Cerebellar nuclear complex (tissue), 1 donor: ENCODE measurements around the gene IL18R1.

Experiments
- DNase-seq, 2 experiments: peaks; one replicate each; lab custom pipeline; 2025; lab: John Stamatoyannopoulos, UW

IL18R1 gene

GRCh38 chr2:102344397-102344796, 11.2 kb upstream of the IL18R1 start:
- no peak for DNase-seq

DNA sequence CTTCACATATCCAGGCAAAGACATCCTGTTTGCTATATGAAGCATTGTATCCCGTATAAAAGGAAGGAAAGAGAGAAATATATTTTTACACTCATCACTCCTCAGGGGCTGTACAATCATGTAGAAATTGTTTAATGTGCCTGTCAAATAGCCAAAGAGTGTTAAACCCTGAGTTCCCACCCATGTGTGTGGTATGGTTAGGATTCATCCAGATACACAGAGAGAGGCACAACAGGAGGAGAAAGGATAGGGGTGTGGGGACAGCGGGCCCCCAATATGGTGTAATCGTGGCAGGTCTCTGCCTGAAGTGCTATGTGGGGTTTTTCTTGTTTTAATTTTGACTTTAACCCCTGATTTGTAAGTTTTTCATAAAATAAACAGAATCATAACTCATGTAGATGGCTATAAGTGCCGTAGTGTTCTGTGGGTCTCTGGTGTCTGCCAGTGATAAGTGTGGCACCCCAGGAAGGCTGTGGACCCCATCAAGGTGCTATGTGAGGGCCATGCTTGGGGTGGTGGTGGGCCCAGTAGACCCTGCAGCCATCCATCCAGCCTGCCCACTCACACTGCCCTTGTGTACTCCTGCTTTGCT, 10.2 kb upstream of the IL18R1 start:
- DNase-seq: no peak

GRCh38 chr2:102346381-102347130, 9.0 kb upstream of the IL18R1 start:
- DNase-seq: no peak

GRCh38 chr2:102350137-102350793, 5.3 kb upstream of the IL18R1 start:
- no peak for DNase-seq

- no peak for DNase-seq
Measured at GRCh38 chr2:102356381-102356712, 751 bp downstream of the IL18R1 start.

DNA sequence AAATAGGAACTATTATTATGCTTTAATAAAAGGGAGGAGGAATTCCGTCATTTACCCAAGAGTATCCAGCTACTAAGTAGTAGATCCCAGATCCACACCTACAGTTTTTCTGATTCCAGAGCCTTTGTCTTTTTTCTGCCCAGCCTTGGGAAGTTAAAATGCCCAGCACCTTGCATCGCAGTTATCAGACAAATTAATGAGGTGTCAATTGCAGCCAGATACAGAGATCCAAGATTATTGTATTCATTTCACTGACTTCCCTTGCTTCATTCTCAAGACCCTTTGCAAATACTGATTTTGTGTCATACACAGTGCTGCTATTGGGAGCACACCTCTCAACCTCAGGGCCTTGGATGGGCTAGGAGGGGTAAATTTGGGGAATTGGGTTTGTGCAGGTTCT, 1.1 kb downstream of the IL18R1 start:
- DNase-seq: no peak

DNA sequence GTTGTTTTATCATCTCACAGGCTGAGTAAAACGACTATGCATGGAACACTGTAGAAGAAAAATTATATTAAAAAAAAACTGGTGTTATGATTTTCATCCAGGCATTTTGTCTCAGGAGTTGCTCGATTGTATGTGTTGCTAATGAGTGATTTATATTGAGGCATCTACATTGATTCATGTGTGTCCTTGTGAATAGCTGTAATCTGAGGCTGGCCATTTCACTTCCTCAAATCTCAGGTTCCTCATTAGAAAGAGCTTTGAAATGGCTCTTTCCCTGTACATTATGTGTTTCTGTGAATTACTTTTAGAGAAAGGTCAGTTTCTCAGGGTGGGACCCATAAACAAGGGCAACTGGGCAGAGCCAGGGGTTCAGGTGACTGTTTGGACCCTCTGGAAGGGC, 2.3 kb downstream of the IL18R1 start:
- DNase-seq: no peak

DNA sequence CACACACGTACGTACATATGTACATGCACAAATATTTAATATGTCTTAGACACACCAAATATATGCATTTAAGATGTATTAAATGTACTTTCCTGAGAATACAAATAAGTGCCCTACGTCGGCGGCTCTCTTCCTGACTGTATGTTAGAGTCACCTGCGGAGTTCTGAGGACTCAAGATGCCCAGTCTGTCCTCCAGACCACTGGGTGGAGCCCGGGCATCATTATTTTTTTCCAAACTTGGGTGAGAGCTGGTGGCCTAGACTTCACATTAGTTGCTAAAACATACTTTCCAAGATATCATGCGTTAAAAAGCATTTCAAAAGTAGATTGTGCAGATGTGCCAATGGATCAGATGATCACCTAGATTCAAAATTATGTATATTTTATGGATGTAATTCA, 2.9 kb downstream of the IL18R1 start:
- no peak for DNase-seq

GRCh38 chr2:102359527-102359926, 3.9 kb downstream of the IL18R1 start:
- DNase-seq: no peak

- no peak for DNase-seq
Measured at GRCh38 chr2:102361632-102362241, 6.1 kb downstream of the IL18R1 start.

DNA sequence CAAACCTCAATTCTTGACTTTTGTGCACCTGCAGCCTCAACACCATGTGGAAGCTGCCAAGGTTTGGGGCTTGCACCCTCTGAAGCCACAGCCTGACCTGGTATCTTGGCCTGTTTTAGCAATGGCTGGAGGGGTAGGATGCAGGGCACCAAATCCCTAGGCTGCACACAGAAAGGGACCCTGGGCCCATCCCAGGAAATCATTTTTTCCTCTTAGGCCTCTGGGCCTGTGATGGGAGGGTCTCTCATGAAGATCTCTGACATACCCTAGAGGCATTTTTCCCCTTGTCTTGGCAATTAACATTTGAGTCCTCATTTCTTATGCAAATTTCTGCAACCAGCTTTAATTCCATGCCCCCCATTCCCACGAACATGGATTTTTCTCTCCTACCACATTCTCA, 10.2 kb downstream of the IL18R1 start:
- DNase-seq: no peak

GRCh38 chr2:102366406-102367112, 11.0 kb downstream of the IL18R1 start:
- DNase-seq: no peak

DNA sequence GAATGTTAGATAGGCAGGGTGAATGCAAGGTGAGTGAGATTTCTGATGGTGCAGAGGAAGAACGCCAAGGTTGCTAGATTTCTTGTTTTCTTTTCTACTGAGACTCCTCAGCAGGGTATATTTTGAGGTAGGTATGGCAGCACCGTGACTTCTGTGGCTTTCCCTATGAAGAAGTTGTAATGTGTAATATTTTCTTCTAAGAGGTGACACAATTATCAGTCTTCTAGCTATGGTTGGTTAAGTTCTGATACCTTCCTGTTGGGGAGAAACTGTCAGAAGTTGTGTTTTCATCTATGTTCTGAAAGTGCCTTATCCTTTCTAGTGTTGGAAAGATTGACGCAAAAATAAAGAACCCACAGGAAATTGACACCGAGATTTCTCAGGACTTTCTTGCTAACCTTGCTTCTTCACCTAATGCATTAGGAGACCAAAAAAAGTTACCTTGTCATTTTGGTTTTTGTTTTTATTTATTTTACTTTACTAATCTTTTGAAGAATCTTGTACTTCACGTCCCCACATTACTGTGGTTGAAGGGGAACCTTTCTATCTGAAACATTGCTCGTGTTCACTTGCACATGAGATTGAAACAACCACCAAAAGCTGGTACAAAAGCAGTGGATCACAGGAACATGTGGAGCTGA, 11.9 kb downstream of the IL18R1 start:
- no peak for DNase-seq

DNA sequence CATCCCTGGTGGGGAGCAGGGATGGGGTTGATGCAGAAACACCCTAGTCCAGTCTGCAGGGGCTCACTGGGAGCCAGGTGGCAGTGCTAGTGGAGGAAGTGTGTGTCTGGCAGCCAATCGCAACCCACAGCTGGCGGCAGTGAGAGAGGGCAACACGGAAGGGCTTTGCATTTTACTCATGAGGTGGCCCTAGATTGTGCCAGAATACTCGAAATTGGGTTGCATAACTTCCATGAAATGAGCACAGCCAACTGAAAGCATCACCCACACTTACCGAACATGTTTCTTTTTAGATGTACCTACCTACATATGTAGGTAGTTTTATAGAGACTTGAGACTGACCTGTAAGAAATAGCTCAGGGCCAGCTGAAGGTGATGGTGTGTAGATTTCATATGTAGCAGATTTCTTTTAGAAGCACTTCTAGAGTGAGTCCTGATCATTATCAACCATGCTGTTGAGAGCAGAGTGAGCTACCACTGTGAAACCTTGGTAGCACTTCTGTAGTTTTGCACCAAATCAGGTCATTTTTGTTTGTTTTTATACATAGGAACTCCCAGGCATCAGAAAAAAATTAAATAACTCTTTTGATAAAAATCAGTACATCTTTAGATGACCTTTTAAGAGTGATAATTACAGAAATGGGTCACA, 13.0 kb downstream of the IL18R1 start:
- no peak for DNase-seq

DNA sequence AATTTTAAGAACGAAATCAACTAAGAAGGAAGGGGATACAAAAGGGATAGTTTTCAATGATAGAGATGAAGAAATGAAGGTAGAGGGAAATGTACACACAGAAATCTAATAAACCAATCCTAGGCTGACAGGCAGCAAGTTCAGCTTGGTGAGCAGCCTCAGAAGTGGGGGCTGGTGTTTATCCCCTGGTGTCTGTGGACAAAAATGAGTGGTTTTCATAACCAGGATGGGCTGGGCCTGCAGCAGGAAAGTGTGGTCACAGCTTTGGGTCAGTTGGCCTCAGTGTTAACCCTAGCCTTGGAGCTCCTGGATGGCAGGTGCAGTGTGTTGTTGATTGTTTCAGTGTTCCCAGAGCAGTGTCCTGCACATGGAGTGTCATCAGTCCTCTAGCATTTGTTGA, 14.3 kb downstream of the IL18R1 start:
- DNase-seq: no peak

DNA sequence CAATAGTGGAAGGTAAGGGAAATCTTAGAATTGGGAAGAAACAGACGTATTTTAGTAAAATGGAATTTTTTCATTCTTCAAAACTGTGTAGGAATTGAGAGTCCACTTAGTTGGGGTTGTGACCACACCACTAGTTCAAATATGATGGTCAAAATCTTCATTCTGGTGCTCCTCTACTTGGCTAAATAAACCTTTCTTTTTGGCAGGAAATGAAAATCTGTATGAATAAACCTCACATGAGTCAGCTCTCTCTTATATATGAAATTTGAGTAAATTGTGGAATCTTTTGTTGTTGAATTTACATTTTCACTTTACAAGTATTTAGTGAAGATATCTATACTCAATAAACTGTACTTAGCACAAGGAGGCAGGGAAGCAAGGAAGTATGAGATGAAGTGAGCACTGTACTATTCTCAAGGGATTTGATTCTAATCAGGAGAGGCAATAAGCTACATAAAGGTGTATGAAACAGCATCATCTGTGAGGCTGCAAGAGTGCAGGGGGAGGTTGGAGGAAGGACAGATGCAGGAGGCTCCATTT, 20.5 kb downstream of the IL18R1 start:
- DNase-seq: no peak

DNA sequence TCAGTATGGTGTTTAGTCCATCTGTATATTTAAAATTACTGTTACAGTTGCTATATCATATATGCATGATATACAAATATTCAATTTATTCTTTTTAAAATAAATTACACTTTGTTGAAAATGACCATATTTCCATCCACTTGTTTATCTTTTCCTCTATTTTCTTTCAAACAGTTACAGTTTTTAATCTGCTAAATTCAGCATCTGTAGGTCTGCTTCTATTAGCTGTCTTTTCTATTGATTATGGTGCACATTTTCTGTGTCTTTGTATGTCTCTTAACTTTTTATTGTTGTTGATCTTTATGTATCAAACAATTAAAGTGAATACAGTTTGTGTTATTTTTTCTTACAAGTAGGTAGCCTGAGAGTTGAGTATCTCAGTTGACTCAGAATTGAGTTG, 28.1 kb downstream of the IL18R1 start:
- DNase-seq: no peak

DNA sequence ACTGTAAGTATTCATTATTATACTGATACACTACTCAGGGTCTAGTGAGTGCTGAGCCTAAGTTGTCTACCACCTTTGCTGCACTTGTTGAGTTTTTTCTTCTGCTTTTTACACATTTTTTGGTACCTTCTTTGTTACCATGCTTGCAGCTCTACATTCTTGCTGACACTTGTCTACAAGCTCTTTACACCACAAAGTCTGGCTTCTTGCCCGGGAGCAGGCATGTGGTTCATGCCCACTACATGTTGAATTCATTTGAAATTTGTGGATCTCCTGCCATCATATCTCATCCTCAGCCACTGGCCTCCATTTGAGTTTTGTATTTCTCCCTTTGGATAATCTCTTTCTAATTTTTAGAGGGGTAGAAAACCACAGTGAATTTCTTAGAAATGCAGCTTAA, 29.9 kb downstream of the IL18R1 start:
- DNase-seq: no peak

DNA sequence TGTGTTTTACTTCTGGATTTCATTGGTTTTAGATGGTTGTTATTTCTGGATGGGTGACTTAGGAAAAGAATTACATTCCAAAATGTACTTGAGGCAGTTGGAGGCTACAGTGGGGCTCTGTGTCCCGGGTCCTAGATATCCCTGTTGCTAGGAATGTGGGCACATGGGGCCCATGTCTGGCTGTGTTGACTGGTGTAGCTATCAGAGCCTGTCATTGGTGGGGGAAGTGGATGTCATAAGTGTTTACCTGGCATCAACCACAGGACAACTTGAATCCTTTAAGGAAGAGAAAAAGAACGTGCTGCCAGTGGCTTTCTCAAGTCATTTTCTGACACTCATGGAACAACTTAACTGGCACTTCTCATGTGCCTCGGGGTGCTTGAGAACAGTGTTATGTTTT, 30.4 kb downstream of the IL18R1 start:
- DNase-seq: no peak

DNA sequence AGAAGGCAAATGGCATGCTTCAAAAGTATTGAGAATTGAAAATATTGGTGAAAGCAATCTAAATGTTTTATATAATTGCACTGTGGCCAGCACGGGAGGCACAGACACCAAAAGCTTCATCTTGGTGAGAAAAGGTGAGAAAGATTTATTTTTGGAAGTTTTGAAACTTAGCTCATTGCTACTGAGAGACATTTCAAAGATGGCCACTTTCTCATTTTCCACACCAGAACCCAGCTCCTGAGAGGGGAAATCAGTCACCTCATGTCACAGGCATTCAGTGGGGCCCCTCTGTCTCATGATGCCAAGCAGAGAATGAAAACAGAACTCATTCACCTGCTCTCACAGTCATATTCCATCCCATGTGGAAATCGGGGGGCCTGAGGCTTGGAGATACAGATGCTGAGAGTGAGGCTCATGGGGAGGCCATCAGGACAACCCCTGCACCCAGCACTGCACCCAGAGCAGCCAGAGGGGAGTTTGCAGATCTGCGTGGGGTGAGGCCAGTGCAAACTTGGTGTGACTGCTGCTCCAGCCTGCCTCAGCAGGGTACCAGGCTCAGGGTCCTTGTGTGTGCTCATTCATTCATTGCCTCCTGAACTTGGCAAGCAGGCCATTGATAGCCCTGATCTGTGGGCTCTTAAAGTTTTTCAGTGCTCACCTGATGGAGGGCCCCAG, 31.4 kb downstream of the IL18R1 start:
- no peak for DNase-seq
